Kidney (tissue), 14 donors: Measurements from ENCODE around the gene TRAF3. TPM values are rescaled to one million over a fixed set of nuclear protein-coding genes. Genes with fewer than 3 reads are reported as not detected.
A peak's percentile ranks its signal among the peaks of the same experiment; 100 is the strongest.

Source experiments
- DNase-seq, 5 donors: peaks; one replicate each; pipeline ENCODE4 v3.0.0-alpha.2; 2013 to 2020
- FAIRE-seq: peaks from 2 replicates; lab custom pipeline; 2012; peaks lifted over from hg19 to GRCh38; lab: Jason Lieb, UNC
- H3K27ac ChIP-seq, 2 donors: one replicate each; pipeline ENCODE4 v1.7.0; 2013; ENCODE audit warnings: low read depth in 2 of 2, low read length in 2 of 2, inconsistent platforms in 1 of 2
- H3K27me3 ChIP-seq: one replicate; pipeline ENCODE4 v1.7.1; 2013; ENCODE audit warnings: low read length, inconsistent platforms; ENCODE audit not compliant: control insufficient read depth, insufficient read depth
- H3K36me3 ChIP-seq, 3 donors: one replicate each; pipeline versions ENCODE4 v1.7.0 to v1.7.1; 2013; ENCODE audit warnings: low read length in 3 of 3, control low read depth in 1 of 3, inconsistent platforms in 1 of 3; ENCODE audit not compliant: insufficient read depth in 3 of 3, control insufficient read depth in 2 of 3
- H3K4me1 ChIP-seq, 3 donors: one replicate each; pipeline versions ENCODE4 v1.7.0 to v1.7.1; 2013; ENCODE audit warnings: low read length in 3 of 3, inconsistent platforms in 1 of 3, low read depth in 1 of 3; ENCODE audit not compliant: control insufficient read depth in 2 of 3, insufficient read depth in 2 of 3
- H3K4me3 ChIP-seq, 3 donors: one replicate each; pipeline versions ENCODE4 v1.7.0 to v1.8.1; 2013; ENCODE audit warnings: low read length in 3 of 3, control low read depth in 1 of 3, inconsistent platforms in 1 of 3
- H3K9ac ChIP-seq, 3 donors: one replicate each; pipeline versions ENCODE4 v1.7.0 to v1.7.1; 2013; ENCODE audit warnings: low read length in 3 of 3, control low read depth in 1 of 3, inconsistent platforms in 1 of 3
- H3K9me3 ChIP-seq, 3 donors: one replicate each; pipeline versions ENCODE4 v1.7.0 to v1.7.1; 2013; ENCODE audit warnings: low read length in 3 of 3, control low read depth in 1 of 3, inconsistent platforms in 1 of 3; ENCODE audit not compliant: control insufficient read depth in 2 of 3, insufficient read depth in 1 of 3
- CTCF ChIP-seq: IDR thresholded peaks from 3 replicates; pipeline ENCODE4 v1.5.1; 2012; ENCODE audit warnings: mild to moderate bottlenecking, moderate library complexity, borderline replicate concordance; ENCODE audit not compliant: insufficient read depth; ENCODE audit errors: extremely low read depth
- intact Hi-C: fragments of 100-400 bp; cut with DNase I; formaldehyde crosslinking; loops from one replicate; pipeline ENCODE4 v1.11.1; 2022
- polyA plus RNA-seq: library from polyadenylated mRNA; stranded (reverse); fragments of 350-450 nt; fragmentation: Illumina TruSeq; extraction: RNeasy Lipid Tissue Mini Kit (QIAGEN cat#74804); gene quantifications from one replicate; pipeline ENCODE4 v1.2.3, GENCODE V29; 2014; ENCODE audit warnings: low read depth, low replicate concordance; ENCODE audit not compliant: insufficient read depth
- total RNA-seq: library from RNA; stranded (reverse); fragmentation: NEBNext Ultra II Directional; extraction: Animal tissue kit (Norgen Biotek cat#: 25700); gene quantifications from one replicate; pipeline ENCODE4 v1.2.1, GENCODE V29; 2021
- donor health status: control.
- donor health status: control.
- donor health status: control.
- donor health status: control.
- donor health status: control.
- donor health status: DM: yes; HTN: yes; CAD: no.
- donor health status: Normal renal cell carcinoma (clear cell type).

TRAF3 gene
- total and polyA plus RNA-seq, 2 donors from 2014 or later: 5.2 to 35.4 TPM

GRCh38 chr14:102778338-102779083 is 1.3 kb downstream of the TRAF3 start:
- Histone ChIP-seq H3K36me3 (no peaks in the 10 kb centered on the region), H3K9me3 (no peaks in the 10 kb centered on the region), H3K4me3 (peak overlapping the region; percentile 68 to 89 (median 69)), H3K4me1 (peaks cover 4 to 10% (median 6%) of the 10 kb centered on the region in 3 donors), H3K27me3 (no peaks in the 10 kb centered on the region), H3K27ac (peak overlapping the region in 1 of 2 donors; percentile 47), H3K9ac (peak overlapping the region; percentile 4 to 79 (median 21))
- no peak for TF ChIP-seq CTCF
- DNase-seq: peak in 3 of 5 donors; percentile 17 to 53 (median 36)
- intact Hi-C loops: no loop called here
- no peak for FAIRE-seq

- intact Hi-C loops: no loop called here
- Histone ChIP-seq H3K9ac (peak overlapping the region in 1 of 3 donors; percentile 21), H3K27me3 (no peaks in the 10 kb centered on the region), H3K9me3 (no peaks in the 10 kb centered on the region), H3K4me3 (peak overlapping the region in 1 of 3 donors; percentile 68), H3K36me3 (no peaks in the 10 kb centered on the region), H3K27ac (no peak overlapping the region), H3K4me1 (peaks cover 4 to 10% (median 6%) of the 10 kb centered on the region in 3 donors)
- TF ChIP-seq CTCF: no peak
- FAIRE-seq (no peak), DNase-seq (peak in 1 of 5 donors; percentile 27)
Observed at GRCh38 chr14:102779084-102779462, 1.8 kb downstream of the TRAF3 start.

- H3K27me3 ChIP-seq: no peaks in the 10 kb centered on the region
- H3K4me1 ChIP-seq: peaks cover 4 to 7% (median 6%) of the 10 kb centered on the region in 3 donors
- no peak overlapping the region for H3K4me3 ChIP-seq
- no peaks in the 10 kb centered on the region for H3K9me3 ChIP-seq
- no peak for TF ChIP-seq CTCF
- H3K27ac ChIP-seq: no peak overlapping the region
- no peak overlapping the region for H3K9ac ChIP-seq
- FAIRE-seq: no peak
- no peaks in the 10 kb centered on the region for H3K36me3 ChIP-seq
- DNase-seq: no peak
- intact Hi-C loops: no loop called here
Observed at GRCh38 chr14:102779574-102780315, 2.5 kb downstream of the TRAF3 start.
